A673 (cell line): Measurements from ENCODE around the gene ZSCAN16.

Experiments
- EZH2 ChIP-seq: fragments of 200-600 bp; sonication (generic); IDR thresholded peaks from 2 replicates; pipeline ENCODE4 v1.6.1; 2017; ENCODE audit warnings: borderline replicate concordance, low read depth, mild to moderate bottlenecking, mixed read lengths, antibody characterized with exemption, low read length; ENCODE audit not compliant: poor library complexity, severe bottlenecking
- TF ChIP-seq, protein P1 (sequence below): fragments of 300-800, 200-600 bp; sonication (generic); conservative IDR thresholded peaks from 2 replicates; pipeline ENCODE4 v1.5.1; 2017; ENCODE audit warnings: low read depth, mild to moderate bottlenecking, antibody characterized with exemption, low read length, moderate library complexity, mixed read lengths

DNA sequence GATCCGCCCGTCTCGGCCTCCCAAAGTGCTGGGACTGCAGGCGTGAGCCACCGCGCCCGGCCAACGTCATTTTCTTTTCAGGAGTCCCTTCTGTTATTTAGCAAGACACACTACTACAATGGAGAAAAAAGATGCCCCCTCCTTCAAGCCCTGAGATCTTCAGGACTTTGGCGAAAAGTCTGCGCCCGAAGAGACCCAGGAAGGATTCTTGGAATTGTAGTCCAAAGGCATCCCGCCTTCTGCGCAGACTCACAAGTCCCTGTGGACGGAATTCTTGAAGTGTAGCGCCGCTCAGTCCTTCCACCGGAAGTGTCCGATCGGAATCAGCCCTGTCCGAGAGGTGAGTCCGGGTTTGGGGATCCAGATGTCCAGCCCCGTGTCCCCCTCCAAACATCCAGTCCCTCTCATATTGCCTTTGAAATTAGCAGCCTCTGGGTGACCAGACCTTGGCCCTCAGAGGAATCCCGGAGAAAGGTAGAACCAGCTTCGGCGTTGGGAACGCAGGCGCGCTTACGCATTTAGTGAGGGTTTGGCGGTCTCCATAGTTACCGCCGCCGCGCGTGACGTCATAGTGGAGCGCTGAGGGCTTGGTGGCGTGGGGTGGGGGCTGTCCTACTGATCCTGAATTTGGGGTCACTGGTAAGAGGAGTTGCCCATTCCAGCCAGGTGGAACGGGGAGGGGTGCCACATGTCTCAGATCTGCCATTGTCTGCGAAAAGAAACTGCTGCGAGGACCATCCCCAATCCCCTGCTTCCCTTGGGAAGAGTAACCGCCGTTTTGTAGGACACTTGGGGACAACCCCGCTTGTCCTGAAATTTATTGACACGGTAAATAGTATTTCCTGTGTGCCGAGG is 43.6 kb upstream of the ZSCAN16 start:
- TF ChIP-seq, protein P1, sequence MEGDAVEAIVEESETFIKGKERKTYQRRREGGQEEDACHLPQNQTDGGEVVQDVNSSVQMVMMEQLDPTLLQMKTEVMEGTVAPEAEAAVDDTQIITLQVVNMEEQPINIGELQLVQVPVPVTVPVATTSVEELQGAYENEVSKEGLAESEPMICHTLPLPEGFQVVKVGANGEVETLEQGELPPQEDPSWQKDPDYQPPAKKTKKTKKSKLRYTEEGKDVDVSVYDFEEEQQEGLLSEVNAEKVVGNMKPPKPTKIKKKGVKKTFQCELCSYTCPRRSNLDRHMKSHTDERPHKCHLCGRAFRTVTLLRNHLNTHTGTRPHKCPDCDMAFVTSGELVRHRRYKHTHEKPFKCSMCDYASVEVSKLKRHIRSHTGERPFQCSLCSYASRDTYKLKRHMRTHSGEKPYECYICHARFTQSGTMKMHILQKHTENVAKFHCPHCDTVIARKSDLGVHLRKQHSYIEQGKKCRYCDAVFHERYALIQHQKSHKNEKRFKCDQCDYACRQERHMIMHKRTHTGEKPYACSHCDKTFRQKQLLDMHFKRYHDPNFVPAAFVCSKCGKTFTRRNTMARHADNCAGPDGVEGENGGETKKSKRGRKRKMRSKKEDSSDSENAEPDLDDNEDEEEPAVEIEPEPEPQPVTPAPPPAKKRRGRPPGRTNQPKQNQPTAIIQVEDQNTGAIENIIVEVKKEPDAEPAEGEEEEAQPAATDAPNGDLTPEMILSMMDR = no peak
- no peak for TF ChIP-seq EZH2
